Activated naive CD4-positive, alpha-beta T cell treated with anti-CD3 and anti-CD28 coated beads, Interleukin-2, amount 50 U/mL, for 24 hours (primary cell): ENCODE results near the gene RHPN2.
"Not testable (repeated sequence)": the region's sequence is repeated elsewhere in the genome, so short reads cannot be mapped to it uniquely, and the experiment has no call there.

ENCODE experiments used
- H3K27ac Mint-ChIP-seq: one replicate; pipeline ENCODE4 v1.8.0; 2021; ENCODE audit warnings: mild to moderate bottlenecking, mixed read lengths
- H3K27me3 Mint-ChIP-seq: one replicate; pipeline ENCODE4 v1.8.0; 2021; ENCODE audit warnings: mixed read lengths
- H3K36me3 Mint-ChIP-seq: one replicate; pipeline ENCODE4 v1.8.0; 2021; ENCODE audit warnings: mixed read lengths
- H3K4me1 Mint-ChIP-seq: one replicate; pipeline ENCODE4 v1.8.0; 2021; ENCODE audit warnings: mixed read lengths
- H3K4me3 Mint-ChIP-seq: one replicate; pipeline ENCODE4 v1.8.0; 2021; ENCODE audit warnings: mild to moderate bottlenecking, mixed read lengths
- H3K9me3 Mint-ChIP-seq: one replicate; pipeline ENCODE4 v1.8.0; 2021; ENCODE audit warnings: mixed read lengths

RHPN2 gene

GRCh38 chr19:32977813-32978212 is 86.9 kb downstream of the RHPN2 start:
- H3K4me1 Mint-ChIP-seq, H3K9me3 Mint-ChIP-seq, H3K4me3 Mint-ChIP-seq, H3K36me3 Mint-ChIP-seq, H3K27ac Mint-ChIP-seq, H3K27me3 Mint-ChIP-seq: not testable (repeated sequence)

GRCh38 chr19:32977280-32977679 is 87.4 kb downstream of the RHPN2 start:
- Mint-ChIP-seq H3K27ac (no peak overlapping the region), H3K27me3 (no peaks in the 10 kb centered on the region), H3K4me1 (peaks cover 4% of the 10 kb centered on the region), H3K9me3 (no peaks in the 10 kb centered on the region), H3K4me3 (no peak overlapping the region), H3K36me3 (no peaks in the 10 kb centered on the region)

- H3K4me1 Mint-ChIP-seq: peaks cover 12% of the 10 kb centered on the region
- peaks cover 3% of the 10 kb centered on the region for H3K36me3 Mint-ChIP-seq
- no peak overlapping the region for H3K4me3 Mint-ChIP-seq
- no peak overlapping the region for H3K27ac Mint-ChIP-seq
- H3K27me3 Mint-ChIP-seq: no peaks in the 10 kb centered on the region
- H3K9me3 Mint-ChIP-seq: no peaks in the 10 kb centered on the region
These were observed 88.4 kb downstream of the RHPN2 start for GRCh38 chr19:32976223-32976805.

- Mint-ChIP-seq H3K4me1 (peaks cover 21% of the 10 kb centered on the region), H3K4me3 (peak within 1 kb of the TSS; percentile 99), H3K36me3 (peaks cover 4% of the 10 kb centered on the region), H3K9me3 (no peaks in the 10 kb centered on the region), H3K27ac (peak within 1 kb of the TSS; percentile 97), H3K27me3 (no peaks in the 10 kb centered on the region)
These were observed 92.8 kb downstream of the RHPN2 start, which contains the start of the genes CEP89 and FAAP24 for GRCh38 chr19:32971715-32972540. CEP89 (minus strand) TSS chr19:32971958; CDS start chr19:32971874, 84 bp downstream. FAAP24 (plus strand) TSS chr19:32972242; CDS start chr19:32973197, 955 bp downstream.

- H3K36me3 Mint-ChIP-seq: peaks cover 4% of the 10 kb centered on the region
- no peak overlapping the region for H3K27ac Mint-ChIP-seq
- H3K4me3 Mint-ChIP-seq: peak overlapping the region; percentile 99
- no peaks in the 10 kb centered on the region for H3K27me3 Mint-ChIP-seq
- H3K9me3 Mint-ChIP-seq: no peaks in the 10 kb centered on the region
- peaks cover 20% of the 10 kb centered on the region for H3K4me1 Mint-ChIP-seq
These were observed 93.6 kb downstream of the RHPN2 start for GRCh38 chr19:32971012-32971595.

- Mint-ChIP-seq H3K9me3 (no peaks in the 10 kb centered on the region), H3K4me3 (no peak overlapping the region), H3K36me3 (peaks cover 5% of the 10 kb centered on the region), H3K27ac (no peak overlapping the region), H3K4me1 (peaks cover 18% of the 10 kb centered on the region), H3K27me3 (no peaks in the 10 kb centered on the region)
These were observed 95.1 kb downstream of the RHPN2 start for GRCh38 chr19:32969549-32969948.

- Mint-ChIP-seq H3K4me3 (no peak overlapping the region), H3K27ac (no peak overlapping the region), H3K36me3 (peaks cover 13% of the 10 kb centered on the region), H3K4me1 (peaks cover 12% of the 10 kb centered on the region), H3K27me3 (no peaks in the 10 kb centered on the region), H3K9me3 (no peaks in the 10 kb centered on the region)
These were observed 97.9 kb downstream of the RHPN2 start for GRCh38 chr19:32966750-32967149.

- Mint-ChIP-seq H3K9me3 (no peaks in the 10 kb centered on the region), H3K36me3 (peaks cover 35% of the 10 kb centered on the region), H3K27ac (no peak overlapping the region), H3K4me3 (no peak overlapping the region), H3K27me3 (no peaks in the 10 kb centered on the region), H3K4me1 (no peaks in the 10 kb centered on the region)
These were observed 119.4 kb downstream of the RHPN2 start for GRCh38 chr19:32945260-32945659.

- not testable (repeated sequence) for H3K27ac Mint-ChIP-seq, H3K4me1 Mint-ChIP-seq, H3K4me3 Mint-ChIP-seq, H3K9me3 Mint-ChIP-seq, H3K27me3 Mint-ChIP-seq
- peaks cover 23% of the 10 kb centered on the region for H3K36me3 Mint-ChIP-seq
These were observed 123.4 kb downstream of the RHPN2 start for GRCh38 chr19:32941273-32941672.

- Mint-ChIP-seq H3K4me1 (no peaks in the 10 kb centered on the region), H3K4me3 (no peak overlapping the region), H3K27ac (no peak overlapping the region), H3K9me3 (no peaks in the 10 kb centered on the region), H3K27me3 (no peaks in the 10 kb centered on the region), H3K36me3 (peaks cover 18% of the 10 kb centered on the region)
These were observed 128.6 kb downstream of the RHPN2 start for GRCh38 chr19:32936065-32936464.

- H3K36me3 Mint-ChIP-seq: peaks cover 22% of the 10 kb centered on the region
- H3K9me3 Mint-ChIP-seq: no peaks in the 10 kb centered on the region
- H3K27ac Mint-ChIP-seq: no peak overlapping the region
- H3K4me3 Mint-ChIP-seq: no peak overlapping the region
- H3K4me1 Mint-ChIP-seq: no peaks in the 10 kb centered on the region
- no peaks in the 10 kb centered on the region for H3K27me3 Mint-ChIP-seq
These were observed 129.1 kb downstream of the RHPN2 start for GRCh38 chr19:32935629-32936028.

GRCh38 chr19:32933571-32933970 is 131.1 kb downstream of the RHPN2 start:
- Mint-ChIP-seq H3K27ac (no peak overlapping the region), H3K4me1 (no peaks in the 10 kb centered on the region), H3K9me3 (peaks cover 5% of the 10 kb centered on the region), H3K36me3 (peaks cover 33% of the 10 kb centered on the region), H3K4me3 (no peak overlapping the region), H3K27me3 (no peaks in the 10 kb centered on the region)

- Mint-ChIP-seq H3K27me3 (no peaks in the 10 kb centered on the region), H3K4me1 (no peaks in the 10 kb centered on the region), H3K9me3 (peaks cover 10% of the 10 kb centered on the region), H3K36me3 (peaks cover 36% of the 10 kb centered on the region), H3K27ac (no peak overlapping the region), H3K4me3 (no peak overlapping the region)
These were observed 134.1 kb downstream of the RHPN2 start for GRCh38 chr19:32930567-32930966.

GRCh38 chr19:32928806-32929205 is 135.9 kb downstream of the RHPN2 start:
- H3K4me1 Mint-ChIP-seq: no peaks in the 10 kb centered on the region
- no peak overlapping the region for H3K4me3 Mint-ChIP-seq
- H3K9me3 Mint-ChIP-seq: peaks cover 10% of the 10 kb centered on the region
- H3K27ac Mint-ChIP-seq: no peak overlapping the region
- peaks cover 32% of the 10 kb centered on the region for H3K36me3 Mint-ChIP-seq
- no peaks in the 10 kb centered on the region for H3K27me3 Mint-ChIP-seq
